Right lobe of liver (tissue), 6 donors: ENCODE results near the gene ELOVL5. TPM values are rescaled to one million over a fixed set of nuclear protein-coding genes. Genes with fewer than 3 reads are reported as not detected.

ENCODE experiments used
- ATAC-seq, 4 donors: fragments of 200-7000 bp; cut with Tn5 transposase; one replicate each; pipeline ENCODE4 v1.9.1; 2020; ENCODE audit warnings: mild to moderate bottlenecking in 4 of 4, moderate library complexity in 4 of 4
- DNase-seq, 3 donors: peaks; one replicate each; pipeline ENCODE4 v3.0.0-alpha.2; 2020
- H3K27ac ChIP-seq, 3 donors: fragments of 200-600 bp; one replicate each; pipeline ENCODE4 v1.8.0; 2022
- H3K27me3 ChIP-seq, 2 donors: fragments of 200-600 bp; one replicate each; pipeline ENCODE4 v1.8.0; 2022
- H3K36me3 ChIP-seq, 4 donors: fragments of 200-600 bp; sonication (generic) in 1 of 4; one replicate each; pipeline versions ENCODE4 v1.5.1 to v1.8.0; 2017 to 2022; ENCODE audit warnings: control low read depth in 1 of 4
- H3K4me1 ChIP-seq, 4 donors: fragments of 200-600 bp; sonication (generic) in 1 of 4; one replicate each; pipeline versions ENCODE4 v1.5.1 to v1.8.0; 2017 to 2022; ENCODE audit warnings: control low read depth in 1 of 4
- H3K4me3 ChIP-seq, 3 donors: fragments of 200-600 bp; one replicate each; pipeline ENCODE4 v1.8.0; 2022
- H3K9me3 ChIP-seq, 4 donors: fragments of 200-600 bp; sonication (generic) in 1 of 4; one replicate each; pipeline versions ENCODE4 v1.5.1 to v1.8.0; 2017 to 2022; ENCODE audit warnings: control low read depth in 1 of 4
- POLR2A ChIP-seq: fragments of 450-650 bp; IDR thresholded peaks from one replicate; pipeline ENCODE4 v1.6.1; 2017; ENCODE audit warnings: antibody characterized with exemption, mild to moderate bottlenecking
- WGBS: methylation state at CpG from one replicate; pipeline ENCODE4 v1.1.6; 2018; ENCODE audit warnings: low coverage, low lambda C conversion rate; ENCODE audit not compliant: insufficient coverage; ENCODE audit errors: missing lambda C conversion rate; 5-methylcytosine and 5-hydroxymethylcytosine counted together
- intact Hi-C, 2 donors: fragments of 100-400 bp; cut with DNase I; formaldehyde crosslinking; loops; one replicate each; pipeline versions ENCODE4 v1.11.2 to v1.14.1; 2022
- total RNA-seq, 6 experiments: library from RNA; depleted of rRNA in 2 of 6; stranded (reverse); fragments of >200 nt in 2 of 6; fragmentation: NEBNext Ultra II Directional in 3 of 6; extraction: Animal tissue kit (Norgen Biotek cat#: 25700) in 3 of 6; gene quantifications; one replicate each; pipeline versions ENCODE4 v1.1.0 to v1.2.4, GENCODE V29; 2016 to 2023
- TF ChIP-seq, protein P1 (sequence below), 4 donors: fragments of 200-600 bp in 3 of 4; fragments of 450-650 bp in 1 of 4; IDR thresholded peaks; one replicate each; pipeline versions ENCODE4 v1.5.1 to v1.8.0; 2016 to 2022; ENCODE audit warnings: antibody characterized with exemption in 4 of 4, mild to moderate bottlenecking in 2 of 4
- donor health status: DM: no; HTN: yes; CAD: no.
- donor health status: DM: no; HTN: no; CAD: no.
- donor health status: DM: no; HTN: no; CAD: no.
- donor health status: DM: no; HTN: yes; CAD: no.
- donor health status: DM: no; HTN: yes; CAD: no.

Gene ELOVL5
- total RNA-seq, 6 experiments from 2014 or later: 48.5 to 117 (median 55.7) TPM

DNA sequence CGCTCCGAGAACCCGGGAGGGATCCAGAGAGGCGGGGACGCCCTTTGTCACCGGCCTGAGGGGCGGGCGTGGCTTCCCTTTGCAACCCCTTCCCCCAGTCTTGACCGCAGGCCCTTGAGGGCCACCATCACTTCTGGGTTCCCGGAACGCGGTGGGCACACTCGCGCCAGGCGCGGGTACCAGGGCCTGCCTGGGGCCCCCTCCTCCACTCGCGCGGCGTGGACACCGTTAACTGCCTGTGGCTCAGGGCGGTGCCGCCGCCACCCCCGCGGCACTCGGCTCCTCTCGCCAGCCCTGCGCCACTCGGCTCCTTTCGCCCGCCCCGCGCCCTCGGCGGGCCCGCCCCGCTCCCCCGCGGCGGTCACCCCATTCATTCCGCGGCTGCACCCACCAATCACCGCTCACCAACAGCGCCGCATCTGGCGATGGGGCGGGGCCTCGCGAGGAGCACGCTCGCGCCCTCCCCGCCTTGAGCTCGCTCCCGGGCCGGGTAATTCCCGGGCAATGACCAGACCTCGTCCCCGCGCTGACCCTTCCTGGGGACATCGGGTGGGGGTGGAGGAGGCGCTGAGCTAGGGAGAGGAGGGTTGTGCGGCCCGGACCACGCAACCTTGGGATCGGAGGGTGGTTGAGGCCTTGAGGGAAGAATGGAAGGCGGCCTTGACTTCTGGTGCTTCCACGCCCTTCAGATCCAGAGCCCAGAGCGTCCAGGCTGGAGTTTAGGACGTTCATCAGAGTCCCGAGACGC, 10.5 kb upstream of the ELOVL5 start:
- intact Hi-C loops: no loop called here
- Histone ChIP-seq H3K27me3 (no peaks in the 10 kb centered on the region), H3K36me3 (no peaks in the 10 kb centered on the region), H3K9me3 (no peaks in the 10 kb centered on the region), H3K4me1 (peaks cover 0 to 31% (median 0%) of the 10 kb centered on the region in 4 donors), H3K4me3 (peak overlapping the region; percentile 59 to 64 (median 63)), H3K27ac (peak overlapping the region; percentile 95 to 98 (median 97))
- WGBS: 0% methylated on average over 26 of the region's 73 CpGs
- ATAC-seq (peak; percentile 93 to 98 (median 94)), DNase-seq (peak; percentile 98 to 99 (median 99))
- peak; percentile 89 for TF ChIP-seq POLR2A
- TF ChIP-seq, protein P1, sequence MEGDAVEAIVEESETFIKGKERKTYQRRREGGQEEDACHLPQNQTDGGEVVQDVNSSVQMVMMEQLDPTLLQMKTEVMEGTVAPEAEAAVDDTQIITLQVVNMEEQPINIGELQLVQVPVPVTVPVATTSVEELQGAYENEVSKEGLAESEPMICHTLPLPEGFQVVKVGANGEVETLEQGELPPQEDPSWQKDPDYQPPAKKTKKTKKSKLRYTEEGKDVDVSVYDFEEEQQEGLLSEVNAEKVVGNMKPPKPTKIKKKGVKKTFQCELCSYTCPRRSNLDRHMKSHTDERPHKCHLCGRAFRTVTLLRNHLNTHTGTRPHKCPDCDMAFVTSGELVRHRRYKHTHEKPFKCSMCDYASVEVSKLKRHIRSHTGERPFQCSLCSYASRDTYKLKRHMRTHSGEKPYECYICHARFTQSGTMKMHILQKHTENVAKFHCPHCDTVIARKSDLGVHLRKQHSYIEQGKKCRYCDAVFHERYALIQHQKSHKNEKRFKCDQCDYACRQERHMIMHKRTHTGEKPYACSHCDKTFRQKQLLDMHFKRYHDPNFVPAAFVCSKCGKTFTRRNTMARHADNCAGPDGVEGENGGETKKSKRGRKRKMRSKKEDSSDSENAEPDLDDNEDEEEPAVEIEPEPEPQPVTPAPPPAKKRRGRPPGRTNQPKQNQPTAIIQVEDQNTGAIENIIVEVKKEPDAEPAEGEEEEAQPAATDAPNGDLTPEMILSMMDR (IDR thresholded peaks at IDR 0.05): no peak

DNA sequence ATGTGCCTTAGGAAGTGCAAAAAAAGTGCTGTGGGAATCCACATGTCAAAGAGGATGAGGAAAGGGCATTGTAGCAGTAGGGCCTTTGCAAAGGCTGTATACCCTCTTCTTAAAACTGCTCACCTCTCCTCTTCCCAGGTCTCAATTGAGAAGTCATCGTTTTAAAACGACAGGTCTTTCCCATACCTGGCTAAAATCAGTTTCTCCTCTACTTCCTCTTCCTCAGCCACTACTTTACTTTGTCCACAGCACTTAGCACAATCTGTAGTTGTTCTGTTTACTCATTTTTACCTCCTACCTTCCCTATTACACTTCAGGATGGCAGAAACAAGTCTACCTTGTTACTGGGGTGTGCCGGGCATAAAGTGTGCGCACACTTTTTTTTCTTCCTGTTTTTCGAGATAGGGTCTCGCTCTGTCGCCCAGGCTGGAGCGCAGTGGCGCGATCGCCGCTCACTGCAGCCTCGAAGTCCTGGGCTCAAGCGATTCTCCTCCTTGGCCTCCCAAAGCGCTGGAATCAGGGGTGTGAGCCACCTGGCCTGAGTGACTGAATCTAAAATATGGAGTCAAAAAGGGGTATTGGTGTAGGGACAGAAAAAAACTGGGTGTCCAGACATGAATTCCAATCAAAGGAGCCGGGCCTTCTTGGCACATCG, 9.8 kb upstream of the ELOVL5 start:
- no peaks in the 10 kb centered on the region for H3K27me3 ChIP-seq
- H3K9me3 ChIP-seq: no peaks in the 10 kb centered on the region
- peak overlapping the region; percentile 59 to 64 (median 63) for H3K4me3 ChIP-seq
- ATAC-seq (peak; percentile 0 to 7 (median 5)), DNase-seq (peak in 1 of 3 donors; percentile 34)
- peaks cover 0 to 31% (median 0%) of the 10 kb centered on the region in 4 donors for H3K4me1 ChIP-seq
- intact Hi-C loops: no loop called here
- TF ChIP-seq POLR2A: no peak
- TF ChIP-seq, protein P1 (IDR thresholded peaks at IDR 0.05): no peak
- WGBS: 16% methylated on average over 15 of the region's 17 CpGs
- H3K27ac ChIP-seq: peak overlapping the region; percentile 95 to 98 (median 97)
- H3K36me3 ChIP-seq: no peaks in the 10 kb centered on the region

DNA sequence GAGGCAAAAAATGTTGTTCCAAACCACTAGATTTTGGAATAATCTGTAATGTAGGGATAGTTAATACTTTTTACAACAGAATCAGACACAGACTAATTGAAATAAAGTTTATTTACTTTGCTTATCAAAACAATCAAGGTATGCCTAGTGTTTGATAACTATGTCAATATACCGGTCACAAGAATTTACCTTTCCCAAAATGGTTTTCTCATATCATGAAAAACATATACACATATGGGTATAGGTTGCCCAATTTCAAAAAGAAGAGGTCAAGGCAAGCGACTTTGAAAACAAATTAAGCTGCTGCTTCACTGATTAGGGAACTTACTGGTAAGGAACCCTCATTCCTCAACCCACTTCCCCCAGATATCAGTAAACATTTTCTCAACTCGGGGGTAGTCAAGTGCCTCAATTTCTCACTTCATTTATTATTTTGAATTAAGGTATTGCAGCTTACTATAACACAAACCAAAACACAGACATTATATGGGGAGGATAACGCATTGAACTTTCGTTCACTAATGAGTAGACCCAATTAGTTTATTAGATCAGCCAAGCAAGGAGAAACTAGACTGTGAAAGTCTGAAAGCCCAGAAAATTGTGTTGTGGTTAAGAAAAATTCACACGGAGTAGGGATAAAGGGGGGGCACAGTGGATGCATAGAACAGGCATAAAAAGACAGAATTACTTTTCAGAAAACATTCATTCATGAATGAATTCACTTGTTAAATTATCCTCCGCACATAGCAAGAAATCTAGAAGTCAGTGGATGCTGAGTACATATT, 9.0 kb upstream of the ELOVL5 start:
- no peaks in the 10 kb centered on the region for H3K36me3 ChIP-seq
- no peak for DNase-seq
- intact Hi-C loops: no loop called here
- H3K27me3 ChIP-seq: no peaks in the 10 kb centered on the region
- H3K4me3 ChIP-seq: no peak overlapping the region
- WGBS: 71% methylated on average over 7 of the region's 7 CpGs
- no peak for TF ChIP-seq POLR2A
- TF ChIP-seq, protein P1 (IDR thresholded peaks at IDR 0.05): no peak
- peaks cover 0 to 31% (median 0%) of the 10 kb centered on the region in 4 donors for H3K4me1 ChIP-seq
- ATAC-seq: no peak
- H3K9me3 ChIP-seq: no peaks in the 10 kb centered on the region
- peak overlapping the region in 1 of 3 donors; percentile 98 for H3K27ac ChIP-seq

DNA sequence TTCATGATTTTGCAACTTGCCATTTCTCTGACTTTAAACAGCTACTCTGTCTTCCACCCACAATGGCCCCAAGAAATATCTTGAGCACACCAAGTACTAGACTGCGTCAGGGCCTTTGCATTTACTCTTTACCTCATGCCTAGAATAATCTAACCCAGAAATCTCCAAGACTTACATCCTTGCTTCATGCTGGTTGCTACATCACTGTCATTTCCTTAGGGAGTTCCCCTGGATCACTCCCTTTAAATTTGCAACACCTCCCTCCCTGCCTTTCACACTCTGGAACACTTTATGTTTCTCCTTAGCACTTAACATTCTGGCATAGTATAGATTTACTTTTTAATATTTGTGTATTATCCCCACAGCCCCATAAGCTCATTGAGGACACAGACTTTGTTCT, 4.9 kb upstream of the ELOVL5 start:
- no CpG with 5 or more reads among the region's 1 CpG for WGBS
- Histone ChIP-seq H3K27ac (no peak overlapping the region), H3K36me3 (no peaks in the 10 kb centered on the region), H3K9me3 (no peaks in the 10 kb centered on the region), H3K4me3 (no peak overlapping the region), H3K4me1 (peaks cover 0 to 10% (median 0%) of the 10 kb centered on the region in 4 donors), H3K27me3 (no peaks in the 10 kb centered on the region)
- DNase-seq (no peak), ATAC-seq (no peak)
- intact Hi-C loops: no loop called here
- TF ChIP-seq, protein P1 (IDR thresholded peaks at IDR 0.05): no peak
- no peak for TF ChIP-seq POLR2A
